Testis (tissue), 3 donors: ENCODE results near the gene VKORC1. TPM values are rescaled to one million over a fixed set of nuclear protein-coding genes. Genes with fewer than 3 reads are reported as not detected.
A peak's percentile ranks its signal among the peaks of the same experiment; 100 is the strongest.

Experiments
- DNase-seq: peaks from one replicate; pipeline ENCODE4 v3.0.0-alpha.2; 2019
- H3K27ac ChIP-seq, 2 donors: fragments of 200-600 bp; sonication (generic); one replicate each; pipeline ENCODE4 v1.5.1; 2019
- H3K27me3 ChIP-seq: fragments of 200-600 bp; sonication (generic); one replicate; pipeline ENCODE4 v1.5.1; 2019
- H3K36me3 ChIP-seq: fragments of 200-600 bp; sonication (generic); one replicate; pipeline ENCODE4 v1.5.1; 2017; ENCODE audit warnings: low read depth; ENCODE audit errors: missing control alignments
- H3K4me1 ChIP-seq: fragments of 200-600 bp; sonication (generic); one replicate; pipeline ENCODE4 v1.5.1; 2019
- H3K4me3 ChIP-seq, 2 donors: fragments of 200-600 bp; sonication (generic); one replicate each; pipeline ENCODE4 v1.5.1; 2017 to 2019
- H3K9me3 ChIP-seq: fragments of 200-600 bp; sonication (generic); one replicate; pipeline ENCODE4 v1.5.1; 2017
- CTCF ChIP-seq, 3 experiments: fragments of 450-650 bp in 2 of 3; fragments of 200-600 bp in 1 of 3; sonication (generic) in 1 of 3; IDR thresholded peaks; one replicate each; pipeline ENCODE4 v1.5.1; 2016 to 2019; ENCODE audit warnings: antibody characterized with exemption in 3 of 3, mild to moderate bottlenecking in 2 of 3, moderate library complexity in 1 of 3
- POLR2A ChIP-seq: fragments of 450-650 bp; IDR thresholded peaks from one replicate; pipeline ENCODE4 v1.6.1; 2017; ENCODE audit warnings: antibody characterized with exemption, mild to moderate bottlenecking, moderate library complexity
- WGBS, 2 donors: methylation state at CpG; one replicate each; pipeline ENCODE4 v1.1.5; 2018; 5-methylcytosine and 5-hydroxymethylcytosine counted together
- intact Hi-C: fragments of 100-400 bp; cut with DNase I; formaldehyde crosslinking; loops from one replicate; pipeline ENCODE4 v1.15.1; 2023; ENCODE audit warnings: low total_unique reads
- polyA plus RNA-seq: library from polyadenylated mRNA; stranded (reverse); fragments of 350-450 nt; fragmentation: Illumina TruSeq; extraction: RNeasy Lipid Tissue Mini Kit (QIAGEN cat#74804); gene quantifications from one replicate; pipeline ENCODE4 v1.2.3, GENCODE V29; 2014; ENCODE audit warnings: low read depth, low replicate concordance; ENCODE audit not compliant: insufficient read depth
- total RNA-seq, 2 donors: library from RNA; depleted of rRNA; stranded (reverse); fragments of >200 nt; gene quantifications; one replicate each; pipeline ENCODE4 v1.2.3, GENCODE V29; 2016

VKORC1 gene
- total and polyA plus RNA-seq, 3 donors from 2014 or later, result 102 to 183 (median 102) TPM

- no peak for DNase-seq
- TF ChIP-seq POLR2A (no peak), CTCF (IDR thresholded peaks at IDR 0.05) (no peak)
- no peak overlapping the region for H3K27ac ChIP-seq
- H3K36me3 ChIP-seq, result peaks cover 4% of the 10 kb centered on the region
- H3K27me3 ChIP-seq, result no peaks in the 10 kb centered on the region
- no peak overlapping the region for H3K4me3 ChIP-seq
- WGBS, 2 donors, result 89 to 94% methylated on average over 6 of the region's 6 CpGs
- no peaks in the 10 kb centered on the region for H3K9me3 ChIP-seq
- H3K4me1 ChIP-seq, result peaks cover 7% of the 10 kb centered on the region
- intact Hi-C loops, result no loop called here
Measured at GRCh38 chr16:31136287-31136662, 41.7 kb upstream of the VKORC1 start.

- Histone ChIP-seq H3K4me3 (no peak within 1 kb of the TSS), H3K27ac (no peak within 1 kb of the TSS)
Measured at GRCh38 chr16:31135535-31136286, 41.1 kb upstream of the VKORC1 start, which contains the start of gene PRSS8. Gene PRSS8 (minus strand): TSS chr16:31135727. CDS start chr16:31135498, 229 bp downstream.

GRCh38 chr16:31134625-31135534 is 40.3 kb upstream of the VKORC1 start:
- intact Hi-C loops, result no loop called here
- H3K9me3 ChIP-seq, result no peaks in the 10 kb centered on the region
- H3K36me3 ChIP-seq, result peaks cover 5% of the 10 kb centered on the region
- H3K27ac ChIP-seq, result no peak overlapping the region
- 44 to 48% methylated on average over 16 to 18 of the region's 18 CpGs for WGBS, 2 donors
- no peak for DNase-seq
- no peaks in the 10 kb centered on the region for H3K27me3 ChIP-seq
- H3K4me3 ChIP-seq, result no peak overlapping the region
- peaks cover 9% of the 10 kb centered on the region for H3K4me1 ChIP-seq
- TF ChIP-seq CTCF (IDR thresholded peaks at IDR 0.05) (no peak), POLR2A (no peak)

More at GRCh38 chr16:31135535-31136286, 41.1 kb upstream of the VKORC1 start, which contains the start of gene PRSS8:
- no peaks in the 10 kb centered on the region for H3K27me3 ChIP-seq
- DNase-seq, result no peak
- intact Hi-C loops, result no loop called here
- H3K36me3 ChIP-seq, result peaks cover 5% of the 10 kb centered on the region
- H3K4me1 ChIP-seq, result peaks cover 4% of the 10 kb centered on the region
- WGBS, 2 donors, result 71 to 78% methylated on average over 6 to 22 of the region's 22 CpGs
- TF ChIP-seq CTCF (IDR thresholded peaks at IDR 0.05) (no peak), POLR2A (no peak)
- no peaks in the 10 kb centered on the region for H3K9me3 ChIP-seq

- H3K27ac ChIP-seq, result no peak overlapping the region
Measured at GRCh38 chr16:31134091-31134571, 39.5 kb upstream of the VKORC1 start.

More at GRCh38 chr16:31134091-31134571, 39.5 kb upstream of the VKORC1 start:
- Histone ChIP-seq H3K9me3 (no peaks in the 10 kb centered on the region), H3K36me3 (peaks cover 5% of the 10 kb centered on the region), H3K27me3 (no peaks in the 10 kb centered on the region), H3K4me3 (no peak overlapping the region), H3K4me1 (peaks cover 17% of the 10 kb centered on the region)
- WGBS, 2 donors, result 43 to 58% methylated on average over 4 to 5 of the region's 5 CpGs
- no peak for TF ChIP-seq POLR2A
- no peak for TF ChIP-seq CTCF (IDR thresholded peaks at IDR 0.05)
- intact Hi-C loops, result no loop called here
- DNase-seq, result peak; percentile 33
